Measurements from ENCODE around the gene TMEM11. TPM values are rescaled to one million over a fixed set of nuclear protein-coding genes. Genes with fewer than 3 reads are reported as not detected.

TMEM11 gene
- total and polyA plus RNA-seq, 2 of the 8 experiments (the other 6 are each of a cell fraction or from before 2014, with no cell fraction given), result 33.3 to 90.4 TPM

DNA sequence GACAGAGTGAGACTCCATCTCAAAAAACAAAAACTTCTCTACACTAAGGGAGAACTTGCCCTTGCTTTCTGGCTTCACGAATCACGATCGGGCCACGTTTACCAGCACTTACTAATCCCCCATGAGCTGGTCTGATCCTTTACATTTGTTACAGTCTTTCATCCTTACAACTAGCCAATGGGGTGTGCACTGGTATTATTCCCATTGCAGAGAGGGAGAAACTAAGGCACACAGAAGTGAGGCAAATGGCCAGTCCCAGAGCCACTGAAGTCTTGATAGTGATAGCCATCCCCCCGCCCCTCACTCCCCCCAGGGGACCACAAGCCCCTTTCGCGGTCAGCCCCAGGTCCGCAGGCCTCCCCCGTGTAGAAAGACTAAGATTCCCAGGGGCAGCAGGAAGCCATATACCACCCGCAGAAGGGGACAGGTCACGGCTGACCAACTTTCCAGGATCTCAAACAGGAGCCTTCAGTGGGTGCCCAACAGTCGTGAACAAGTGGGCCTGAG, 38.4 kb upstream of the TMEM11 start:
- peaks cover 6% of the 10 kb centered on the region; the same call in 1 of the 2 replicates for H3K23me2 ChIP-seq (ENCODE audit: low read depth, low read length)
- 0 out of 2 replicates have a peak overlapping the region, but pooled peaks have one; percentile 29 for H2BK15ac ChIP-seq (ENCODE audit: low read length)
- no peak overlapping the region for H3K27ac ChIP-seq (ENCODE audit: low read depth, low read length)
- no peak overlapping the region for H2AK5ac ChIP-seq (ENCODE audit: low read depth, low read length)
- H4K20me1 ChIP-seq (replicated peaks in 1 of 2; ENCODE audit: control insufficient read depth in 1 of 2, insufficient read depth in 2 of 2, low read length in 2 of 2), result peaks cover 0 to 6% of the 10 kb centered on the region in 2 experiments
- no peak overlapping the region for H4K91ac ChIP-seq (replicated peaks; ENCODE audit: insufficient read length, low read length)
- peak overlapping the region in 1 of 4 experiments; percentile 18; a peak in 1 of 7 replicates for H3K9ac ChIP-seq (replicated peaks in 1 of 4; ENCODE audit: extremely low read depth in 1 of 4, low read depth in 3 of 4, low read length in 3 of 4)
- H2BK5ac ChIP-seq (ENCODE audit: low read depth, low read length), result no peak overlapping the region
- no peak overlapping the region for H3K23ac ChIP-seq (ENCODE audit: insufficient read length)
- ChIA-PET POLR2A (ENCODE audit: partially characterized antibody) (interaction anchor here (0.6 to 1.6 kb wide), 2 partner anchors 12 to 209 kb away, joined by 3 to 5 read pairs; partner anchors contain the start of gene USP22), CTCF (ENCODE audit: partially characterized antibody) (interaction anchor here (1.0 to 6.6 kb wide), 2 partner anchors 13 to 214 kb away, joined by 3 to 42 read pairs; no protein-coding TSS in a partner anchor)
- H2BK12ac ChIP-seq (ENCODE audit: low read depth, low read length), result no peak overlapping the region
- H2BK20ac ChIP-seq (ENCODE audit: low read length), result no peak overlapping the region
- FAIRE-seq (no peak), DNase-seq (ENCODE audit: low read depth in 1 of 2, low spot score in 2 of 2) (no peak)
- no peak overlapping the region for H4K8ac ChIP-seq (ENCODE audit: extremely low read depth, insufficient read depth, low read length)
- no peaks in the 10 kb centered on the region; the same call in 1 of the 2 replicates for H3K79me1 ChIP-seq (ENCODE audit: low read depth, low read length)
- no peak overlapping the region for H3K56ac ChIP-seq (replicated peaks; ENCODE audit: insufficient read length, low read depth, low read length)
- WGBS, 2 experiments (ENCODE audit: extremely low coverage in 1 of 2, insufficient coverage in 1 of 2, insufficient read length in 1 of 2, insufficient replicate concordance in 2 of 2, low coverage in 1 of 2, low lambda C conversion rate in 2 of 2, missing lambda C conversion rate in 1 of 2), result 50% methylated on average over 7 of the region's 12 CpGs; no CpG with 5 or more reads in 1 of the 2 experiments
- H2AFZ ChIP-seq (ENCODE audit: low read length), result no peak overlapping the region
- H3K18ac ChIP-seq (ENCODE audit: extremely low read depth, low read length), result no peak overlapping the region
- no peak overlapping the region for H2BK120ac ChIP-seq (replicated peaks; ENCODE audit: low read depth, low read length)
- no peak overlapping the region for H4K5ac ChIP-seq (ENCODE audit: insufficient read length, low read depth, low read length)
- peak overlapping the region; percentile 52 to 67 (median 62) for H3K4me3 ChIP-seq (ENCODE audit: extremely low read depth in 1 of 4, insufficient read depth in 2 of 4, low read depth in 3 of 4, low read length in 4 of 4)
- H3K4me1 ChIP-seq (replicated peaks in 1 of 4; ENCODE audit: control insufficient read depth in 3 of 4, insufficient read depth in 4 of 4, low read length in 3 of 4), result peaks cover 0 to 13% (median 4%) of the 10 kb centered on the region in 4 experiments; a peak in 5 of 7 replicates
- H3K4ac ChIP-seq (replicated peaks; ENCODE audit: insufficient read length, low read depth, low read length), result no peak overlapping the region
- no peaks in the 10 kb centered on the region for H3K36me3 ChIP-seq (ENCODE audit: control insufficient read depth in 2 of 4, insufficient read depth in 4 of 4, low read length in 3 of 4)
- H3K14ac ChIP-seq (ENCODE audit: insufficient read length), result no peak overlapping the region
- TF ChIP-seq RNF2 (IDR thresholded peaks at IDR 0.05; ENCODE audit: borderline replicate concordance, low read depth, low read length, missing control alignments, poor library complexity, severe bottlenecking) (no peak), KDM1A (IDR thresholded peaks at IDR 0.05; ENCODE audit: borderline replicate concordance, low read length) (peak; percentile 54; the same call in 1 of the 2 replicates)
- no peaks in the 10 kb centered on the region for H3K9me3 ChIP-seq (ENCODE audit: insufficient read depth in 2 of 2, low read depth in 1 of 2, low read length in 1 of 2)
- peak overlapping the region; percentile 61 to 75 for H3K4me2 ChIP-seq (ENCODE audit: insufficient read depth in 1 of 2, low read depth in 2 of 2, low read length in 2 of 2)
- H3K79me2 ChIP-seq (ENCODE audit: control insufficient read depth in 1 of 2, insufficient read depth in 2 of 2, low read length in 2 of 2), result no peaks in the 10 kb centered on the region
- H3K27me3 ChIP-seq (replicated peaks in 1 of 4; ENCODE audit: control insufficient read depth in 3 of 4, extremely low read depth in 1 of 4, insufficient read depth in 3 of 4, low read length in 3 of 4), result peaks cover 0 to 6% (median 4%) of the 10 kb centered on the region in 4 experiments; a peak in 2 of 7 replicates

Measured in H1 (cell line).